SK-N-MC (cell line): Measurements from ENCODE around the gene NAGA.

Experiments
- EZH2 ChIP-seq: fragments of 200-600 bp; sonication (generic); IDR thresholded peaks from one replicate; pipeline ENCODE4 v1.6.1; 2017; ENCODE audit warnings: antibody characterized with exemption
- POLR2AphosphoS5 ChIP-seq: IDR thresholded peaks from 2 replicates; pipeline ENCODE4 v1.6.1; 2012; ENCODE audit warnings: mild to moderate bottlenecking, low read depth, low read length, borderline replicate concordance

GRCh38 chr22:42086051-42086450, 15.4 kb upstream of the NAGA start:
- TF ChIP-seq EZH2 (no peak), POLR2AphosphoS5 (no peak)
